HG02973 (cell line): ENCODE results near the gene FCHO1.

Source experiments
- ATAC-seq: cut with Tn5 transposase; IDR thresholded peaks from one replicate; pipeline ENCODE4 v1.9.1; 2021; ENCODE audit warnings: moderate library complexity; ENCODE audit not compliant: unreplicated experiment

FCHO1 gene

DNA sequence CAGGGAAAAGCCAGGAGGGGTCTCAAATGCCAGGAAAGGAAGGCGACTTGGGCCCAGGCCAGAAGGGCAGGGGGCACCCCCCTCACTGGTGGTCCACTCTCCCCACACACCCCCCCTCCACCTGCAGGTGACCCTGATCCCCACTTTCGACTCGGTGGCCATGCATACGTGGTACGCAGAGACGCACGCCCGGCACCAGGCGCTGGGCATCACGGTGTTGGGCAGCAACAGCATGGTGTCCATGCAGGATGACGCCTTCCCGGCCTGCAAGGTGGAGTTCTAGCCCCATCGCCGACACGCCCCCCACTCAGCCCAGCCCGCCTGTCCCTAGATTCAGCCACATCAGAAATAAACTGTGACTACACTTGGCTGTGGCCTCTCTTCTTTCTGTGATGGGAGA lies 17.1 kb upstream of the FCHO1 start:
- no peak for ATAC-seq

DNA sequence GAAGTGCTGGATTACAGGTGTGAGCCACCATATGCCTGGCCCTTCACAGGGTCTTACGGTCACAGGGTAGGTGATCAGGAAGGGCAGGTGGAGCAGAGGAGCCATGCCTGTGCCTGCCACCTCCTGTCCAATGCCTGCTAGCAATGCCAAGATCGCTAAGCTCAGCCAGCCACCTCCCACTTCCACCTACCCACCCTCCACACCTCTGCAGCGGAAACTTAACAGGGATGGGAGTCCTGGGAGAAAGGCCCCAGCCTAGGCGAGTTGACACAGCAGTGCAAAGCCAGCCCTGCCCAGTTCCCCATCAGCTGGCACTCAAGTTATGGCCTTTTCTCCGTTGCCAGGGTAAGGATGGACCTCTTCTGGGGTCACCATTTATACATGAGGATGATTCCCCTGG lies 15.9 kb upstream of the FCHO1 start:
- no peak for ATAC-seq

- ATAC-seq, result no peak
These were observed 13.6 kb upstream of the FCHO1 start for GRCh38 chr19:17737690-17738153.

GRCh38 chr19:17739121-17739875 lies 12.0 kb upstream of the FCHO1 start:
- no peak for ATAC-seq

- no peak for ATAC-seq
These were observed 9.8 kb upstream of the FCHO1 start for GRCh38 chr19:17741456-17741855.

- ATAC-seq, result no peak
These were observed 7.2 kb upstream of the FCHO1 start for GRCh38 chr19:17743874-17744580.

GRCh38 chr19:17747205-17748098 lies 3.8 kb upstream of the FCHO1 start:
- ATAC-seq, result peak; percentile 52

DNA sequence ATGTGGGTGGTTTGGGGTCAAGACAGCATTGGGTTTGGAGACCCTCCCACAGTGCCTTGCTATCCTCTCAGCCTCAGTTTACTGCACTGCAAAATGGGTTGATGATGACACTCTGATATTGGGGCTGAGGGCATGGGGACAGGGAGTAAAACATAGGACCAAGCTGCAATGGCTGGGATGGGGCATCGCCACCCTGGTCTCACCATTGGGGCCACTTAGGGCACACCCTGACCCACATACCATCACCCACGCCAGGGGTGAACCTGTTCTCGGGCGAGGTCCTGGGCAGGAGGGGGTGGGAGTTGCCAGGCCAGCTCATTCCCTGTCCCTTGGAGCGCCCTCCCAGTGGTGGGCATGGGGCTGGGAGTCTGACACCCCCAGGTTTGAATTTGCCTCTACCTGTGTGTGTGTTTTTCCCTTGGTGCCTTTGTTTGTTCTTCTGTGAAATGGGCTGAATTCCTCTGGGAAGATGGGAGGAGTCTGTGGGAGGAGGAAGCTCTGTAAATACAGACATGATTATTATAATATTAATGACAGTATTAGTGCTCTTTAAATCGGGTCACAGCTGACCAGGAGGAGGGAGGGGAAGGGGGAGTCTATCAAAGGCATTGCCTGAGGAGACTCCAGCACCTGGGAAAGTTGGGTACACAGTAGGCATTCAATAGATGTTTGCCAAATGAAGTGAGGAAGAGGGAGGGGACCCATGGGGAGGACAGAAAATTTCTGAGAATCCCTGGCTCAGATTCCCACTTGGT lies 2.2 kb upstream of the FCHO1 start:
- no peak for ATAC-seq

DNA sequence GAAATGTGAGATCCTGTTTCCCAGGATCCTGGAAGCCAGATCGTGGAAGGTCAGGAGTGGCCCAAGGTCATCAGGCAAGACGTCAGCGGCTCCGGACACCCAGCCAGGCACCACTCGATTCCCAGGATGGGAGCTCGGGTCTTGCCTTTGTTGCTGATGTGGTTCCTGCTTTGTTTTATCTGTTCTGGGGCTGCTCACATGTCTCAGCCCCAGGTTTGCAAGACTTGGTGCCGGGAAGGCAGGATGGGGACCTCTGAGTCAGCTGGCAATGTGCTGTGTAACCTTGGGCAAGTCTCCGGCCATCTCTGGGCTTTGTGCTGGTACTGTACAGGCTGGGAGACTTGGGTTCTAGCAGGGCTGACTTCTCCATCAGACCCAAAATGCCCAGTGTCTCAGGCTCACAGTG lies 1.4 kb upstream of the FCHO1 start:
- ATAC-seq, result no peak

- ATAC-seq, result no peak
These were observed 616 bp downstream of the FCHO1 start for GRCh38 chr19:17751912-17752273.

GRCh38 chr19:17752865-17753639 lies 1.8 kb downstream of the FCHO1 start:
- no peak for ATAC-seq

- no peak for ATAC-seq
These were observed 2.7 kb downstream of the FCHO1 start for GRCh38 chr19:17753976-17754375.

DNA sequence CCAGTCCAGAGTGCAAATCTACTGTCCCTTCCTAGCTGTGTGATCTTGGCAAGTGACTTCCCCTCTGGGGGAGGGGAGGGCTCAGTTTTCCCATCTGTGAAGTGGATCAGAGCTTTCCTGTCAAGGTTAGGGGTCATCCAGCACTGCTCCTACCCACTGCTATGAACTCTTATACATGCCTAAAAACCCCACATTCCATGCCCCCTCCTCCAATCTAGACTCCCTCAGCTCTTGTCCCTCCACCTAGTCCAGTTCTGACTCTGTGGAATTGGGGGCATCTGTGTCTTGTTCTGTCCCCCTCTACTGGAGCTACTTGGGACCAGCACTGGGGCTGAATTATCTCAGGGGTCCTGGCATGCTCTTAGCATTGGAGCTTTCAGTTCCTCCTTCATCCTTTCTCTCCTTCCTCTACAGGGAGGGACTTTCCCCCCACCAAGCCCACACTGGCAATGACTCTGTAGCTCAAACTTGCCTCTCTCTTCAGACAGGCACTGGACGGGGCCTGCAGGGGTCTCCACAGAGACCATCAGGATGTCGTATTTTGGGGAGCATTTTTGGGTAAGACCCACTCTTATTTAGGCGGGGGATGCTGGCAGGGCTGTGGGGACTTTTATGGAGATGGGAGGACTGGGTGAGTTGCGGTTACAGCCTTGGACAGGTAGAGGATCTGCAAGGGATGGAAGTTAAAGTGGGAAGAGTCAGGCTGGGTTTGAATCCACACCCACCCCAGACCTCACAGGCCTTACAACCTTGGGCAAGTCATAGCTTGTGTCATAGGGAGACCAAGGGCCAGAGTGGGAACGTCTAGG lies 3.6 kb downstream of the FCHO1 start:
- ATAC-seq, result peak; percentile 31

GRCh38 chr19:17755443-17755890 lies 4.2 kb downstream of the FCHO1 start:
- ATAC-seq, result no peak

GRCh38 chr19:17755977-17756670 lies 4.8 kb downstream of the FCHO1 start:
- ATAC-seq, result peak; percentile 27

- no peak for ATAC-seq
These were observed 5.8 kb downstream of the FCHO1 start for GRCh38 chr19:17757125-17757524.

GRCh38 chr19:17758515-17758914 lies 7.2 kb downstream of the FCHO1 start:
- ATAC-seq, result no peak

- ATAC-seq, result no peak
These were observed 9.9 kb downstream of the FCHO1 start for GRCh38 chr19:17761148-17761547.
